Right renal pelvis (tissue), 4 donors: ENCODE results near the gene SYT15. TPM values are rescaled to one million over a fixed set of nuclear protein-coding genes. Genes with fewer than 3 reads are reported as not detected.
"Not testable (repeated sequence)": the region's sequence is repeated elsewhere in the genome, so short reads cannot be mapped to it uniquely, and the experiment has no call there.

ENCODE experiments used
- DNase-seq, 4 donors: peaks; one replicate each; pipeline ENCODE4 v3.0.0-alpha.2; 2013; ENCODE audit warnings: low read depth in 4 of 4, low spot score in 3 of 4, missing footprints in 1 of 4
- polyA plus RNA-seq, 4 donors: library from polyadenylated mRNA; unstranded; fragments of 120-200 nt; gene quantifications; one replicate each; pipeline ENCODE4 v1.2.1, GENCODE V29; 2013; ENCODE audit not compliant: insufficient read length in 4 of 4

The SYT15 gene
- polyA plus RNA-seq, 4 donors = 6.7 to 10.3 (median 8.3) TPM

GRCh38 chr10:46555366-46555712 lies 23.6 kb upstream of the SYT15 start:
- no peak for DNase-seq

GRCh38 chr10:46555713-46556514 lies 23.0 kb upstream of the SYT15 start:
- no peak for DNase-seq

GRCh38 chr10:46556515-46557318 lies 22.2 kb upstream of the SYT15 start, which contains the start of gene GPRIN2:
Gene GPRIN2 (minus strand): TSS chr10:46556658. CDS start chr10:46550736, 5,922 bp downstream.
- DNase-seq = no peak

- DNase-seq = no peak
Observed at GRCh38 chr10:46557319-46558121, 21.4 kb upstream of the SYT15 start.

GRCh38 chr10:46558122-46558391 lies 20.9 kb upstream of the SYT15 start:
- DNase-seq = no peak

GRCh38 chr10:46558392-46559185 lies 20.3 kb upstream of the SYT15 start:
- no peak for DNase-seq

- no peak for DNase-seq
Observed at GRCh38 chr10:46559231-46559671, 19.7 kb upstream of the SYT15 start.

- DNase-seq = no peak
Observed at GRCh38 chr10:46560381-46560780, 18.5 kb upstream of the SYT15 start.

- DNase-seq = no peak
Observed at GRCh38 chr10:46560952-46561351, 18.0 kb upstream of the SYT15 start.

GRCh38 chr10:46565591-46566332 lies 13.2 kb upstream of the SYT15 start:
- DNase-seq = not testable (repeated sequence)

GRCh38 chr10:46567151-46567550 lies 11.8 kb upstream of the SYT15 start:
- DNase-seq = not testable (repeated sequence)

GRCh38 chr10:46570655-46571054 lies 8.3 kb upstream of the SYT15 start:
- DNase-seq = not testable (repeated sequence)

- not testable (repeated sequence) for DNase-seq
Observed at GRCh38 chr10:46572765-46573164, 6.2 kb upstream of the SYT15 start.

- DNase-seq = not testable (repeated sequence)
Observed at GRCh38 chr10:46573314-46573713, 5.6 kb upstream of the SYT15 start.

GRCh38 chr10:46573884-46574283 lies 5.0 kb upstream of the SYT15 start:
- DNase-seq = not testable (repeated sequence)

- not testable (repeated sequence) for DNase-seq
Observed at GRCh38 chr10:46577624-46578473, 1.1 kb upstream of the SYT15 start.

GRCh38 chr10:46579378-46579777 lies 450 bp downstream of the SYT15 start:
- DNase-seq = not testable (repeated sequence)

- DNase-seq = not testable (repeated sequence)
Observed at GRCh38 chr10:46581997-46582396, 3.1 kb downstream of the SYT15 start.

GRCh38 chr10:46582568-46582967 lies 3.6 kb downstream of the SYT15 start:
- DNase-seq = not testable (repeated sequence)
